Spleen (tissue), 7 donors: ENCODE data around the gene LBR.

Experiments used
- CTCF ChIP-seq, 11 experiments: fragments of 200-600 bp in 7 of 11; fragments of 450-650 bp in 4 of 11; sonication (generic) in 4 of 11; IDR thresholded peaks in 8 of 11; conservative IDR thresholded peaks in 3 of 11; 1 replicate in 7 of 11; 2 replicates in 4 of 11; pipeline versions ENCODE4 v1.4.0 to v1.8.0; 2016 to 2021; ENCODE audit warnings: antibody characterized with exemption in 11 of 11, inconsistent platforms in 4 of 11, mild to moderate bottlenecking in 1 of 11
- POLR2A ChIP-seq, 3 donors: fragments of 450-650 bp; IDR thresholded peaks; one replicate each; pipeline ENCODE4 v1.5.1; 2017; ENCODE audit warnings: antibody characterized with exemption in 3 of 3, mild to moderate bottlenecking in 1 of 3
- donor health status: DM: no; HTN: no; CAD: no; lungs with moderate emphysema.
- donor health status: DM: no; HTN: no; CAD: no.
- donor health status: DM: no; HTN: no; CAD: no.

- TF ChIP-seq CTCF (IDR thresholded peaks at IDR 0.05 in 8 of 11, conservative IDR thresholded peaks at IDR 0.05 in 3 of 11) (no peak), POLR2A (IDR thresholded peaks at IDR 0.05) (no peak)
These were observed 2.5 kb downstream of the LBR start for GRCh38 chr1:225425201-225425786.
